ENCODE data around the gene AKT3.

GRCh38 chr1:243452092-243452491, 398.0 kb downstream of the AKT3 start:
- TF ChIP-seq, protein P1, sequence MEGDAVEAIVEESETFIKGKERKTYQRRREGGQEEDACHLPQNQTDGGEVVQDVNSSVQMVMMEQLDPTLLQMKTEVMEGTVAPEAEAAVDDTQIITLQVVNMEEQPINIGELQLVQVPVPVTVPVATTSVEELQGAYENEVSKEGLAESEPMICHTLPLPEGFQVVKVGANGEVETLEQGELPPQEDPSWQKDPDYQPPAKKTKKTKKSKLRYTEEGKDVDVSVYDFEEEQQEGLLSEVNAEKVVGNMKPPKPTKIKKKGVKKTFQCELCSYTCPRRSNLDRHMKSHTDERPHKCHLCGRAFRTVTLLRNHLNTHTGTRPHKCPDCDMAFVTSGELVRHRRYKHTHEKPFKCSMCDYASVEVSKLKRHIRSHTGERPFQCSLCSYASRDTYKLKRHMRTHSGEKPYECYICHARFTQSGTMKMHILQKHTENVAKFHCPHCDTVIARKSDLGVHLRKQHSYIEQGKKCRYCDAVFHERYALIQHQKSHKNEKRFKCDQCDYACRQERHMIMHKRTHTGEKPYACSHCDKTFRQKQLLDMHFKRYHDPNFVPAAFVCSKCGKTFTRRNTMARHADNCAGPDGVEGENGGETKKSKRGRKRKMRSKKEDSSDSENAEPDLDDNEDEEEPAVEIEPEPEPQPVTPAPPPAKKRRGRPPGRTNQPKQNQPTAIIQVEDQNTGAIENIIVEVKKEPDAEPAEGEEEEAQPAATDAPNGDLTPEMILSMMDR (conservative IDR thresholded peaks at IDR 0.05; ENCODE audit: low read length), result no peak
- no peak for TF ChIP-seq EZH2phosphoT487 (IDR thresholded peaks at IDR 0.05; ENCODE audit: borderline replicate concordance)
